Measurements from ENCODE around the gene ADARB2.

ADARB2 gene

DNA sequence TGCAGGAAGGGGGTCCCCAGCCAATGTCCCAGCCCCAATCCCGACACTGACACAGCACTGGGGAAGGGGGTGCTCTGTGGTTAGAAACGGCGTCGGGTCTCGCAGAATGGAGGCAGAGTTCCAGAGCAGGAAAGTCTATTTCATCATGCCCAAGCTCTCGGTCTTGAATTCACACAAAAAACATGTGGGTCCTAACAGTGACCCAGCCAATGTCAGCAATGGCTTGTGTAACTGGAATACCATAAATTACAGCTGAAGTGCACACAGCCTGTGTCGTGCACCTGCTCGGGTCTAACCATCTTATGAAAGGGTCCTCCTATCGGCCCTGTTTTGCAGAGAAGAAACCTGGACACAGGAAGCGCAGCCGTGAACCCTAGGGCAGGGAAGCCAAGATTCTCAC is 324.1 kb downstream of the ADARB2 start:
- Histone ChIP-seq H3K9me3 (ENCODE audit: control insufficient read depth, insufficient read depth, low read length) (peaks cover 10% of the 10 kb centered on the region; the same call in 1 of the 2 replicates), H3K27me3 (ENCODE audit: control insufficient read depth, low read length) (no peaks in the 10 kb centered on the region), H3F3A (ENCODE audit: control insufficient read depth, insufficient read depth) (peaks cover 12% of the 10 kb centered on the region), H3K36me3 (ENCODE audit: control insufficient read depth, low read length) (no peaks in the 10 kb centered on the region), H4K20me1 (ENCODE audit: control insufficient read depth, insufficient read depth, low read depth, low read length) (no peaks in the 10 kb centered on the region), H3K9me2 (replicated peaks; ENCODE audit: control insufficient read depth, low read length) (no peaks in the 10 kb centered on the region), H3K4me2 (ENCODE audit: low read length) (peak overlapping the region; percentile 72), H3K79me2 (ENCODE audit: control insufficient read depth, low read length) (no peaks in the 10 kb centered on the region), H3K27ac (ENCODE audit: low read depth, low read length) (peak overlapping the region; percentile 68), H3K4me3 (ENCODE audit: low read length) (peak overlapping the region; percentile 57), H3K4me1 (ENCODE audit: control insufficient read depth, low read length) (peaks cover 64% of the 10 kb centered on the region)
- TF ChIP-seq, protein P1, sequence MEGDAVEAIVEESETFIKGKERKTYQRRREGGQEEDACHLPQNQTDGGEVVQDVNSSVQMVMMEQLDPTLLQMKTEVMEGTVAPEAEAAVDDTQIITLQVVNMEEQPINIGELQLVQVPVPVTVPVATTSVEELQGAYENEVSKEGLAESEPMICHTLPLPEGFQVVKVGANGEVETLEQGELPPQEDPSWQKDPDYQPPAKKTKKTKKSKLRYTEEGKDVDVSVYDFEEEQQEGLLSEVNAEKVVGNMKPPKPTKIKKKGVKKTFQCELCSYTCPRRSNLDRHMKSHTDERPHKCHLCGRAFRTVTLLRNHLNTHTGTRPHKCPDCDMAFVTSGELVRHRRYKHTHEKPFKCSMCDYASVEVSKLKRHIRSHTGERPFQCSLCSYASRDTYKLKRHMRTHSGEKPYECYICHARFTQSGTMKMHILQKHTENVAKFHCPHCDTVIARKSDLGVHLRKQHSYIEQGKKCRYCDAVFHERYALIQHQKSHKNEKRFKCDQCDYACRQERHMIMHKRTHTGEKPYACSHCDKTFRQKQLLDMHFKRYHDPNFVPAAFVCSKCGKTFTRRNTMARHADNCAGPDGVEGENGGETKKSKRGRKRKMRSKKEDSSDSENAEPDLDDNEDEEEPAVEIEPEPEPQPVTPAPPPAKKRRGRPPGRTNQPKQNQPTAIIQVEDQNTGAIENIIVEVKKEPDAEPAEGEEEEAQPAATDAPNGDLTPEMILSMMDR (IDR thresholded peaks at IDR 0.05; ENCODE audit: low read depth, low read length, poor library complexity, severe bottlenecking): no peak
- no peak for TF ChIP-seq EZH2phosphoT487 (IDR thresholded peaks at IDR 0.05; ENCODE audit: borderline replicate concordance, low read length)

GRCh38 chr10:1412531-1413189 is 324.7 kb downstream of the ADARB2 start:
- TF ChIP-seq, protein P1 (IDR thresholded peaks at IDR 0.05; ENCODE audit: low read depth, low read length, poor library complexity, severe bottlenecking): no peak
- TF ChIP-seq EZH2phosphoT487 (IDR thresholded peaks at IDR 0.05; ENCODE audit: borderline replicate concordance, low read length): no peak
- Histone ChIP-seq H3F3A (ENCODE audit: control insufficient read depth, insufficient read depth) (peaks cover 14% of the 10 kb centered on the region), H3K79me2 (ENCODE audit: control insufficient read depth, low read length) (no peaks in the 10 kb centered on the region), H3K9me2 (replicated peaks; ENCODE audit: control insufficient read depth, low read length) (no peaks in the 10 kb centered on the region), H3K36me3 (ENCODE audit: control insufficient read depth, low read length) (no peaks in the 10 kb centered on the region), H3K27ac (ENCODE audit: low read depth, low read length) (peak overlapping the region; percentile 68), H4K20me1 (ENCODE audit: control insufficient read depth, insufficient read depth, low read depth, low read length) (no peaks in the 10 kb centered on the region), H3K4me2 (ENCODE audit: low read length) (peak overlapping the region; percentile 72), H3K4me1 (ENCODE audit: control insufficient read depth, low read length) (peaks cover 58% of the 10 kb centered on the region), H3K27me3 (ENCODE audit: control insufficient read depth, low read length) (no peaks in the 10 kb centered on the region), H3K9me3 (ENCODE audit: control insufficient read depth, insufficient read depth, low read length) (peaks cover 10% of the 10 kb centered on the region; the same call in 1 of the 2 replicates), H3K4me3 (ENCODE audit: low read length) (peak overlapping the region; percentile 57)

- no peaks in the 10 kb centered on the region for H3K9me2 ChIP-seq (replicated peaks; ENCODE audit: control insufficient read depth, low read length)
- H3K27me3 ChIP-seq (ENCODE audit: control insufficient read depth, low read length): no peaks in the 10 kb centered on the region
- H3F3A ChIP-seq (ENCODE audit: control insufficient read depth, insufficient read depth): peaks cover 14% of the 10 kb centered on the region
- H3K4me3 ChIP-seq (ENCODE audit: low read length): peak overlapping the region; percentile 13; the same call in 1 of the 2 replicates
- TF ChIP-seq EZH2phosphoT487 (IDR thresholded peaks at IDR 0.05; ENCODE audit: borderline replicate concordance, low read length): no peak
- TF ChIP-seq, protein P1 (IDR thresholded peaks at IDR 0.05; ENCODE audit: low read depth, low read length, poor library complexity, severe bottlenecking): no peak
- H3K79me2 ChIP-seq (ENCODE audit: control insufficient read depth, low read length): no peaks in the 10 kb centered on the region
- peak overlapping the region; percentile 40 for H3K4me2 ChIP-seq (ENCODE audit: low read length)
- peaks cover 51% of the 10 kb centered on the region for H3K4me1 ChIP-seq (ENCODE audit: control insufficient read depth, low read length)
- no peaks in the 10 kb centered on the region for H3K36me3 ChIP-seq (ENCODE audit: control insufficient read depth, low read length)
- H3K27ac ChIP-seq (ENCODE audit: low read depth, low read length): peak overlapping the region; percentile 68; the same call in 1 of the 2 replicates
- H3K9me3 ChIP-seq (ENCODE audit: control insufficient read depth, insufficient read depth, low read length): peaks cover 5% of the 10 kb centered on the region; the same call in 1 of the 2 replicates
- H4K20me1 ChIP-seq (ENCODE audit: control insufficient read depth, insufficient read depth, low read depth, low read length): no peaks in the 10 kb centered on the region
These were observed 325.4 kb downstream of the ADARB2 start for GRCh38 chr10:1411956-1412355.

Measured in DOHH2 (cell line).